CD4-positive, alpha-beta T cell treated with Interleukin-4 for 4 hours (primary cell): ENCODE results near the gene RND2.

Experiments used
- DNase-seq: peaks from one replicate; pipeline ENCODE4 v3.0.0-alpha.2; 2020

Gene RND2

GRCh38 chr17:43079641-43080302 is 54.7 kb downstream of the RND2 start:
- no peak for DNase-seq
